Activated T-helper 9 cell treated with anti-CD3 and anti-CD28 coated beads, Interleukin-2, amount 50 U/mL, for 16 hours (primary cell): ENCODE results near the gene MAP2K3.
"Not testable (repeated sequence)": the region's sequence is repeated elsewhere in the genome, so short reads cannot be mapped to it uniquely, and the experiment has no call there.

Experiments
- DNase-seq: peaks from one replicate; pipeline ENCODE4 v3.0.0-alpha.2; 2020; ENCODE audit warnings: low read depth

The MAP2K3 gene

DNA sequence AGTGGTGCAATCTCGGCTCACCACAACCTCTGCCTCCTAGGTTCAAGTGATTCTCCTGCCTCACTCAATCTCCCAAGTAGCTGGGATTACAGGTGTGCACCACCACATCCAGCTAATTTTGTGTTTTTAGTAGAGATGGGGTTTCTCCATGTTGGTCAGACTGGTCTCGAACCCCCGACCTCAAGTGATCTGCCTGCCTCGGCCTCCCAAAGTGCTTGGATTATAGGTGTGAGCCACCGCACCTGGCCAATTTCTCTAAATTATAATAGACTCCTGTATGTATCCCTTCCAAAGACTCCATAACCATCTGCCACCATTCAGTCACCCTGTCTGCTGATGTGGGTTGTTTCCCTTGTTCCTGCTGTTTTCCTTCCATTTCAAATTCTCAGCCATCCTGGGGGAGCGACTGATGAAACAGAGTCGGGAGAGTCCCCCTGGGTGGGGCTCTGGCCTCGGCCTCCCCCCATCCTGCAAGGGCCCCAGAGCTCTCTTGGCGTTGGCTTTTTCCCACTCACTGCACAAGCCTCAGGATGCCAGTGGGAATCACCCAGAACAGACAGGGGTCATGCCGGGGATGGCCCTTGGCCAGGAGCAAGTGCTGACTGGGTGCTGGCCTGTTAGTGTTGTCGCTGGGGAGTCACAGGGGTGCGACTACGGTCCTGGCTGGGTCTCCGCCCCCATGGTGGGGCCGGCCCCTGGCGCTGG, 25.7 kb downstream of the MAP2K3 start:
- not testable (repeated sequence) for DNase-seq

GRCh38 chr17:21310766-21311602, 26.5 kb downstream of the MAP2K3 start:
- not testable (repeated sequence) for DNase-seq

DNA sequence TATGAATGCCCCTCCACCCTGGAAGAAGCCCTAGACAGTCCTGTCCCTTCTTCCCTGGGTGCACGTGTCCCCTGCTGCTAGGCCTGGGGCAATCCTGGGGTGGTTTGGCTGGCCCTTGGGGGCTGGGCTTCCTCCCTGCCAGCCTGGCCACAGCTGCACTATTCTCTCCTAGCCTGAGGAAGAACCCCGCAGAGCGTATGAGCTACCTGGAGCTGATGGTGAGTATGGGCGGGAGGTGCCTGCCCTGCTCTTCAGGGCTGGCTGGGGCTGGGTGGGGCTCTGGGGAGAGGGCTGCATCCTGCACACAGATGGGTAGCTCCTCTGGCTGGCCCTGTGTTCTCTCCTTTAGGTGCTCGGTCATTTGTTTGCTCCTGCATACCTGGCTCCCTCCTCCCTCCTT, 28.8 kb downstream of the MAP2K3 start:
- DNase-seq: no peak

DNA sequence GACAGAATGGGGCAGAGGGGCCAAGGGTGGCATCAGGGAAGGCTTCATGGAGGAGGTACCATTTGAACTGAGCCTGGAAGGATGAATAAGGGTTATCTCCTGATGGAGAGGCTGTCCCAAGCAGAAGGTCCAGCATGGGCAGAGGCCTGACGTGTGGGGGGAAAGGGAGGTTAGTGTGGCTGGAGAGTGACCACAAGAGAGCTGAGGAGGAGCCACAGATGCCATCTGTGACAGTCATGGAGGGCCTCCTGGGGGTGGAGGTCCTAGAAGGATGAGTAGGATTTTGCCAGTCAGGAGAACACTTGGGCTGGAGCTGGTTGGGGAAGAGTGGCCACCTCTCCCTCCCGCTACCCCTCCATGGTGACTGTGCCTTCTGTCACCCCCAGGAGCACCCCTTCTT, 29.2 kb downstream of the MAP2K3 start:
- DNase-seq: not testable (repeated sequence)

DNA sequence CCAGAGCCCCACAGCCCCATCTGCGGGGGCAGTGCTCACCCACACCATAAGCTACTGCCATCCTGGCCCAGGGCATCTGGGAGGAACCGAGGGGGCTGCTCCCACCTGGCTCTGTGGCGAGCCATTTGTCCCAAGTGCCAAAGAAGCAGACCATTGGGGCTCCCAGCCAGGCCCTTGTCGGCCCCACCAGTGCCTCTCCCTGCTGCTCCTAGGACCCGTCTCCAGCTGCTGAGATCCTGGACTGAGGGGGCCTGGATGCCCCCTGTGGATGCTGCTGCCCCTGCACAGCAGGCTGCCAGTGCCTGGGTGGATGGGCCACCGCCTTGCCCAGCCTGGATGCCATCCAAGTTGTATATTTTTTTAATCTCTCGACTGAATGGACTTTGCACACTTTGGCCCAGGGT, 29.8 kb downstream of the MAP2K3 start:
- DNase-seq: not testable (repeated sequence)

DNA sequence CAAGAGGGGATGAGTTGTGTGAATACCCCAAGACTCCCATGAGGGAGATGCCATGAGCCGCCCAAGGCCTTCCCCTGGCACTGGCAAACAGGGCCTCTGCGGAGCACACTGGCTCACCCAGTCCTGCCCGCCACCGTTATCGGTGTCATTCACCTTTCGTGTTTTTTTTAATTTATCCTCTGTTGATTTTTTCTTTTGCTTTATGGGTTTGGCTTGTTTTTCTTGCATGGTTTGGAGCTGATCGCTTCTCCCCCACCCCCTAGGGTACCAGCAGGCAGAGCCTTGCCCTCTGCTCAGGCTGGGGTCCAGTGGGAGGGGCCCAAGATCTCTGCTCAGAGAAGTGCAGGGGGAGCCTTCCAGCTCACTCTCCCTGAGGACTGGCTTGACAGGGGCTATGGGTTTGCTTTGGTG, 30.2 kb downstream of the MAP2K3 start:
- not testable (repeated sequence) for DNase-seq

DNA sequence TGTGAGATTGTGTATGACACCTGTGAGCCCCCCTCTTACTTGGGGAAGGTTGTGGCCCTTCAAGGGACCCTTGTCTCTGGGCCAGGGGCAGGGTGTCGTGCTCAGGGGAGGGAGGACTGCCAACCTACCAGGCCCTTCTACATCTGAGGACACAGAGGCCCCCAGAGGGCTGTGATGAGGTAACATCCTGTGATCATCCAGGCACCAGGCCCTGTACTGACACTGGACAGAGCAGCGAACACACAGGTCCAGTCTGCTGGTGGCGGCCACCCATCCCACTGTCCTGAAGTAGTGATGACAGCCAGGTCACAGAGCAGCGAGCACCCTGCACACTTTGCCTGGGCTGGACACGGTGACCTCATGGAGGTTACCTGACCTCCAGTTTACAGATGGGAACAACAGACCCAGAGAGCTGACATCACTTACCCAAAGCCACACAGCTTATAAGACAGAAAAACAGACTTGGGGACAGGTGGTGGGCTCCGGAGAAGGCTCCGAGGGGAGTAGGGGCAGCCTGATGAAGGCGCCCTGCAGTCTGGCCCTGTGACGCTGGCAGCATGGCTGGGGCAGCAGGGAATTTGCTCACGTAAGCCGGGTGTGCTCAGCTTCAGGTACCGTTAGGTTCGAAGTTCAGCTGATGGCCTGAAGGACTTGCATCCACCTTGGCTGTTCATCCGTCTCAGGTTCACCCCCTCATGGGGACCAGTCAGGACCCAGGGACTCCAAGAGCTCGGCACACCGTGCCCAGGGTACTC, 30.9 kb downstream of the MAP2K3 start:
- not testable (repeated sequence) for DNase-seq

DNA sequence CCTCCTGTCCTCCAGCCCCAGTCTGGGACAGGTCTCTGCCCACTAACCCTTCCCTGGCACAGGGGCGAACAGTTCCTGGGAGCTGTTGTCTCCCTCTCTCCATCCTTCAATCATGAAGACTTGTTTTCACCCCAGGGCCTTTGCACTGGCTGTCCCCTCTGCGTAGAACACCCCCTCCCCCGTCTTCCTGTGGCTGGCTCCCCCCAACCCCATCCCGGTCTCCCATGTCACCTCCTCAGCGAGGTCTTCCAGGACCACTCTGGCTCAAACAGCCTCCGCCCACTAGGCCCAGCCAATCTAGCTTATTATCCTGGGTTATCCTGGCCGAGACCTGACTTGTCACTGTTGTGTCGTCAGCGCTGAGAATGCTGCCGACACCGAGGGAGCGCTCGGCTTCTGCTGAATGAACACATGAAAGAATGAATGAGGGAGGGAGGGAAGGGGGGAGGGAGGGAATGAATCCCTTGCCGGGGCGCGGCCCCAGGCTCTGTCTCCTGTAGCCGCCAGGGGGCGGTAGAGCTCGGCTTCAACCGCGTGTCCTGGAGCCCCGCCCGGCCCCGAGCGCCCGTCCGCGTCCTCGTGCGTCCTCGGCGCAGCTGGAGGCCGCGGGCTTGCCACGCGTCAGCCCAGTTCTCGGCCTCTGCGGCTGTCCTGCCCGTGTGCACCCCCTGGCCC, 31.8 kb downstream of the MAP2K3 start:
- not testable (repeated sequence) for DNase-seq

DNA sequence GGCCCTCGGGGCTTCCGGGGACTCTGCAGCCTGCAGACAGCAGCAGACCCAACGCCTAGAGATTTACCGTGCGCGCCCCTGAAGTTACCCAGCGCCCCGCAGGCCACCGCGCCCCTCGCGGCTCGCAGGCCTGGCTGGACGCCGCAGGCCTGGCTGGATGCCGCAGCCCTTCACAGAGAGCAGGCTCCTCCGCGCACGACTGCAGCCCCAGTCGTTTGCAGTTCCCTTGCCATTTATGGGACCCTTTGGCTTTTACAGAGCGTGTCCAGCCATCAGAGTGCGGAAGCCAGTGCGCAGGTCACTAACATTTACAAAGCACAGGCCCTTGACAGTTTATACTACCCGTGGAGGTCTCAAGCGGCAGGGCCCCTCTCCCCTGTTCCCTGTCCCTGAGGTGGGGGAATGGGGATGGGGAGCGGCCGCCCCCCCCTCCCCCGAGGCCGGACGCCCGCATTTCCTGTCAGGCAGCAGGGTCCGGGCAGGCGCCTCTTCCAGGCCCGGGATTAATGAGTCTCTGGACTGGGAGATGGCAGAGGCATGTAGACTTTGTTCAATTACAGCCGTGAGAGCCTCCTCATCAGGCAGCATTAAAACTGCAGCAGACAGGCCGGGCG, 32.5 kb downstream of the MAP2K3 start:
- not testable (repeated sequence) for DNase-seq

- DNase-seq: not testable (repeated sequence)
Measured at GRCh38 chr17:21317821-21318220, 33.3 kb downstream of the MAP2K3 start.

DNA sequence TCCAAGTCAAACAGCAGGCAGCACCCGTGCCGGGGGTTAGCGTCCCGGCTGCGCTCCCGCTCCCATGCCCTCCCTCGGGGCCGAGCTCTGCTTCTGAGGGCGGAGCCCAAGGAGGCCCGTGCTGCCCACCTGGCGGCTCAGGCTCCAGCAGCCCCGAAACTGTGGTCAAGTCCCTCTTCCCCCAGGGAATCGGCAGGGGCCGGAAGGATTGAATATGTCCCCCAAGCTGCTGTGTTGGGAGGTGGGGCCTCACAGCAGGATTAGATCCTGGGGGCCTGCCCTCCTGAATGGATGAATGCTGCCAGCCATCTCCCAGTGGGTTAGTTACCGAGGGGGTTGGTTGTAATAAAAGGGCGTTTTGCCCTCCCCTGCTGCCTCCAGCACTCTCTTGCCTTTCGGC, 33.9 kb downstream of the MAP2K3 start:
- no peak for DNase-seq

GRCh38 chr17:21318856-21319255, 34.3 kb downstream of the MAP2K3 start:
- DNase-seq: not testable (repeated sequence)

- not testable (repeated sequence) for DNase-seq
Measured at GRCh38 chr17:21319256-21319655, 34.7 kb downstream of the MAP2K3 start.

GRCh38 chr17:21319686-21320375, 35.3 kb downstream of the MAP2K3 start:
- not testable (repeated sequence) for DNase-seq

DNA sequence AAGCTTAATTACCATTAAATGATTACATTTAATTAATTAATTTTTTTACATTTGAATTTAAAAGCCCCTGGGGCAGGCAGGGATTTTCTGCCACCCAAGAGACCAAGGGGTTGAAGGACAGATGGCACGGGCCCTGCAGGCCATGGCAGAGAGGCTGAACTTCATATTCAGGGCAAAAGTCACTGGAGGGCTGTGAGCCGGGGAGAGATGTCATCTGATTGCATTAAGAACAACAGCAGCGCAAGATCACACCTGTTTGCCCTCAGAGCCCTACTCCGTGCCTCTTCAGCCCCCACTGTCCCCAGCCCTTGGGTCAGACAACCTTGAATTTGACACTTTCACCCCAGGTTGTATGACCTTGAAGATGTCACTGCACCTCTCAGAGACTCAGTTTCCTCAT, 35.9 kb downstream of the MAP2K3 start:
- not testable (repeated sequence) for DNase-seq

GRCh38 chr17:21321061-21321460, 36.5 kb downstream of the MAP2K3 start:
- not testable (repeated sequence) for DNase-seq

DNA sequence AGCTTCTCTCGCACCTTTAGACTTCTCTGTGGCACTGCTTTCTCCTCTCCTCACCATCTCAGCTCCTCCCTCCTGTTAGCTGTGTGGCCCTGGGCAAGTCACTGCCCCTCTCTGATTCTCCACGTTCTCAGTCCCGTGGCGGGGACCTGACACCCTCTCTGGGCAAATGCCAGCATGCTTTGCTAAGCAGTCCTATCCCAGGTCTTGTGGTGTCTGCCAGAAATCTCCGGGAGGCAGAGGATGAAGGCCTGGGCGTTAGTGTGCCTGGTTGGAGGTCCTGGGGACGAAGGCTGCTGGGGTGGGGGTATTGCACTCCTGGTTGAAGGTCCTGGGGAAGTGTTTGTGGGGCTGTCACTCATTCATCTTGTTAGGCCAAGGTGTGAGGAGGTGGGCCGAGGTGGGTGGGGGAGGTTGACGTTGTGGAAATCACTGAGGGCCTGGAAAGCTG, 37.3 kb downstream of the MAP2K3 start:
- not testable (repeated sequence) for DNase-seq

DNA sequence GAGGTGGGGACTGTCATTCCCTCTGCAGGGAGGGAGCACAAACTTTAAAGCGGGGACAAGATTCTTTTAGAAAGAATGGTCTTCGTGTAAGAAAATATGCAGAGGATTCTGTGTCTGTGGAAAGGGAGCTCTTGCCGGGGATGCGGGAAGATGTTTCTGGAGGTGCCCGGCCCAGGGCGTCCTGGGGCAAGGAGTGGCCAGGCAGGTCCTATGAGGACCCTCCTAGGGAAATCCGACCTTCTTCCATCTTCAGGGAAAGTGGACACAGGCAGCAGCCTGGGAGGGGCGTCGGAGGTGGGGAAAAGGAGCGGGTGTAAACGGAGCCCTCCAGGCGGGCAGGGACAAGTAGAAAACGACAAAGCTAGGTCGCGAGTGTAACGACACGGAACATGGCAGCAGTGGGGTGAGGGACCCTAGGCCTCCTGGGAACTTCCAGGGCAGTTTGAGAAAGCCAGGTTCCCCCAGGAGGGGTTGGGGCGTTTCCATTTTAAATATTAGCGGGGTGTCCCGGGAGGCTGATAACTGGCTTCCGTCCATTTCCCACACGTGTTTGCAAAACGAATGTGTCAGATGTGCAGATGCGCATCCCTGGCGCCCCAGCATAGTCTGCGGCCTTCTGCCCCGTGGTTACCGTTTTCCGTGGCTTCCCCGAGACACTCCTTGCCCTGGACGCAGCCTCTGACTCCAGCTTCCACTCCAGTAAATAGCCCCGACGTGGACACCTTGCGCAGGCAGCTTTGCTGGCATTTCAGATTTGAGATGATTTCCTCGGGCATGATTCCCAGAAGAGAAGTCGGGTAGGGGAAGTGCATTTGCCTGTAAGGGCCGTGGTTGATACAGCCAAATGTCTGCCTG, 39.0 kb downstream of the MAP2K3 start:
- not testable (repeated sequence) for DNase-seq

GRCh38 chr17:21324741-21325140, 40.2 kb downstream of the MAP2K3 start:
- not testable (repeated sequence) for DNase-seq

DNA sequence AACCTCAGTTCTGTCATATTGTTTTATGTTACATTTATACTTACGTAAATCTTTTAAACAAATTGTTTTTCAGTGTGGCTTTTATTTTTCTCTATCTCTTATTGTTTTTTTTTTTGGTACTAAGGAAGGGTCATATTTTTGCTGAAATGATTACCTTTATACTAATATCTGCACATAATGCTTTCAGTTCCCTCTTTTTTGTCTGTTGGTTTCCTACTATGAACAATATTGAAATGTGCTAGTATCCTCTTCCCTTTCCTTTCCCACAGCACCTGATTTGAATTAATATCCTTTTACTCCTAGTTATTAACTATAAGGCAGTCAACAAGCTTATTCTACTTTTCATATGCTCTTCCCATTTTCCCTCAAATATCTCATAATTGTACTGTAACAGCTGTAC, 43.4 kb downstream of the MAP2K3 start:
- not testable (repeated sequence) for DNase-seq
